Nephron progenitor cell (in vitro differentiated cells): ENCODE data around the gene RAD51B.

ENCODE experiments used
- DNase-seq: peaks from one replicate; pipeline ENCODE4 v3.0.0; 2021
- H3K27ac Mint-ChIP-seq: 2 replicates; pipeline ENCODE4 v1.8.0; 2021; ENCODE audit warnings: mild to moderate bottlenecking, moderate library complexity, mixed read lengths
- H3K27me3 Mint-ChIP-seq: 2 replicates; pipeline ENCODE4 v1.8.0; 2021; ENCODE audit warnings: mild to moderate bottlenecking, low read depth, mixed read lengths; ENCODE audit not compliant: poor library complexity
- H3K36me3 Mint-ChIP-seq: 2 replicates; pipeline ENCODE4 v1.8.0; 2021; ENCODE audit warnings: low read depth, mixed read lengths
- H3K4me1 Mint-ChIP-seq: 2 replicates; pipeline ENCODE4 v1.8.0; 2021; ENCODE audit warnings: mixed read lengths
- H3K4me3 Mint-ChIP-seq: 2 replicates; pipeline ENCODE4 v1.8.0; 2021; ENCODE audit warnings: mild to moderate bottlenecking, moderate library complexity, mixed read lengths
- H3K9me3 Mint-ChIP-seq: 2 replicates; pipeline ENCODE4 v1.8.0; 2021; ENCODE audit warnings: mild to moderate bottlenecking, moderate library complexity, mixed read lengths
- TF ChIP-seq, protein P1 (sequence below): fragments of 200-600 bp; sonication (generic); IDR thresholded peaks from 2 replicates; pipeline ENCODE4 v1.5.0; 2021; ENCODE audit warnings: antibody characterized with exemption

RAD51B gene

GRCh38 chr14:67940486-67941455, 121.2 kb downstream of the RAD51B start:
- TF ChIP-seq, protein P1, sequence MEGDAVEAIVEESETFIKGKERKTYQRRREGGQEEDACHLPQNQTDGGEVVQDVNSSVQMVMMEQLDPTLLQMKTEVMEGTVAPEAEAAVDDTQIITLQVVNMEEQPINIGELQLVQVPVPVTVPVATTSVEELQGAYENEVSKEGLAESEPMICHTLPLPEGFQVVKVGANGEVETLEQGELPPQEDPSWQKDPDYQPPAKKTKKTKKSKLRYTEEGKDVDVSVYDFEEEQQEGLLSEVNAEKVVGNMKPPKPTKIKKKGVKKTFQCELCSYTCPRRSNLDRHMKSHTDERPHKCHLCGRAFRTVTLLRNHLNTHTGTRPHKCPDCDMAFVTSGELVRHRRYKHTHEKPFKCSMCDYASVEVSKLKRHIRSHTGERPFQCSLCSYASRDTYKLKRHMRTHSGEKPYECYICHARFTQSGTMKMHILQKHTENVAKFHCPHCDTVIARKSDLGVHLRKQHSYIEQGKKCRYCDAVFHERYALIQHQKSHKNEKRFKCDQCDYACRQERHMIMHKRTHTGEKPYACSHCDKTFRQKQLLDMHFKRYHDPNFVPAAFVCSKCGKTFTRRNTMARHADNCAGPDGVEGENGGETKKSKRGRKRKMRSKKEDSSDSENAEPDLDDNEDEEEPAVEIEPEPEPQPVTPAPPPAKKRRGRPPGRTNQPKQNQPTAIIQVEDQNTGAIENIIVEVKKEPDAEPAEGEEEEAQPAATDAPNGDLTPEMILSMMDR: no peak
- Mint-ChIP-seq H3K4me3 (peak overlapping the region; percentile 36), H3K36me3 (no peaks in the 10 kb centered on the region), H3K9me3 (no peaks in the 10 kb centered on the region), H3K27me3 (no peaks in the 10 kb centered on the region), H3K27ac (peak overlapping the region; percentile 99), H3K4me1 (peaks cover 66% of the 10 kb centered on the region)
- DNase-seq: no peak

DNA sequence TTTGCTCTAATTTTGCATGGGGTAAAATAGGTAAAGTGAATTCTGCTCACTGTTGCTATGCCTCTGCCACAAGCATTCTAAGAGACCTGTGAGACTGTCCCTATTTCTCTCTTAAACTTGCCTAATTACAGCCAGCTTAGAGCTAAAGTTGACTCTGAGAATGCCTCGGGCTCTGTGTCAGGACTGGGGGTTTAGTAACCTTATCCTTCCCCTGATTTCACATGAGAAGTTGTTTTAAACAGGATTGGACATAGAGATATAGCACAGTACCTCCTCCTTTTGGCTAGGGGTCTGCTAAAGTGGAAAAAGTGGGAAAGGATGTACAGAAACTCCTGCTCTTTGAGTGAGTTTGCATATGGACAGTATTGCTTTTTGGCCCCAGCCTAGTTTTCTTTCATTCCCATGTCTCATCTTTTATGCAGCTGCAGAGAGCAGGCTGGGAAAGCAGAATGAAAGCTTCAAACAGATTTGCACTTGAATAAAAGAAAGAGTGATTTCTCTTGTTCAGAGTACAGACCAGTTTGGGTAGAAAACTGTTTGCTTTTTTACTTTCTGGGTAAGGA, 122.0 kb downstream of the RAD51B start:
- peak overlapping the region; percentile 99 for H3K27ac Mint-ChIP-seq
- TF ChIP-seq, protein P1: no peak
- DNase-seq: no peak
- peaks cover 66% of the 10 kb centered on the region for H3K4me1 Mint-ChIP-seq
- H3K4me3 Mint-ChIP-seq: peak overlapping the region; percentile 36
- H3K9me3 Mint-ChIP-seq: no peaks in the 10 kb centered on the region
- H3K36me3 Mint-ChIP-seq: no peaks in the 10 kb centered on the region
- no peaks in the 10 kb centered on the region for H3K27me3 Mint-ChIP-seq

DNA sequence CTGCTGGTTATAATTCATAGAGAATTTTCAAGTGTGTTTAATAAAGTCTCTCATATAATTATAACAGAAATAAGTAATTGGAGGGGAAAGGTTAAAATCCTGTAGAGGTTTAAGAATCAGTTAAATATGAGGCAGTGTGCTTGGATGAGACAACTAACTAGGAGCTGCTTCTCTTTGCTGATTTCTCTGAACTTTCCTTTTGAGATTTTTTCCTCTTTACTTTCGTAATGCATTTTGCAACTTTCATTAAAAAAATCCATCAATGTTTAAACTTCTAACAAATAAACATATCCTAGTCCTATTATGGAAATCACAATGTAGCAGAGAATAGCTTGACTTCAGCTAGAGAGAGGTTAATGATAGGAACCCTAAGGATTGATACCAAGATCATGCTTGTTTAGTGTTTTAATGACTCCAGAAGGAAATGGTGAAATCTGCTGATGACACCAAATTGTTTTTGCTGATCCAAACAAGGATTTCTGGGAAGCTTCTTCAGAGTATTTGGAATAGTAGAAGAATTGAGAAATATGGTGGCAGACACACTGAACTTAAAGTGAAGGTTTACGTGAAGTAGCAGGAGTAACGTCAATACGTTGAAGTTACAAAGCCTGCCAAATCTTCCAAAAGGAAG, 122.6 kb downstream of the RAD51B start:
- peaks cover 66% of the 10 kb centered on the region for H3K4me1 Mint-ChIP-seq
- peak overlapping the region; percentile 99 for H3K27ac Mint-ChIP-seq
- TF ChIP-seq, protein P1: no peak
- no peaks in the 10 kb centered on the region for H3K27me3 Mint-ChIP-seq
- no peak overlapping the region for H3K4me3 Mint-ChIP-seq
- no peaks in the 10 kb centered on the region for H3K36me3 Mint-ChIP-seq
- peaks cover 3% of the 10 kb centered on the region for H3K9me3 Mint-ChIP-seq
- no peak for DNase-seq

DNA sequence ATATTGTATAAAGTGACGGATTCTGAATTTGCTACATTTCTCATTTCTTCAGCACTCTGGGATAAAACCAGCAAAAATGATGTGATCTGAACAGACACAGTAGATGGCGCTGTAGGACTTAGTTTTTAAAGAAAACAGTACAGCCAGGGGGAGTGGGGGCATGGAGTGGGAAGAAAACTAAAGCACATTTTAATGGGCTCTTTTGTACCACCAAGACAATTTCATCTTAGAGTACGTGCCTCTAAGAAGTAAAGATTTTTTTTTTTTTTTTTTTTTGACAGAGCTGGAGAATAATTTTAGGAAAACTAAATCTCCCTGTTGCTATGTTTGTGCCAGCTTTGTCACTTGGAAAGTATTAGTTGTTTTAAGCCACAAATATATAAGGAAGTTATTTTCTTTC, 124.4 kb downstream of the RAD51B start:
- Mint-ChIP-seq H3K9me3 (peaks cover 13% of the 10 kb centered on the region), H3K27me3 (no peaks in the 10 kb centered on the region), H3K4me1 (peaks cover 57% of the 10 kb centered on the region), H3K4me3 (no peak overlapping the region), H3K27ac (no peak overlapping the region), H3K36me3 (peaks cover 1% of the 10 kb centered on the region)
- DNase-seq: peak; percentile 73
- TF ChIP-seq, protein P1: peak; percentile 68

GRCh38 chr14:67944605-67945004, 125.0 kb downstream of the RAD51B start:
- no peak overlapping the region for H3K27ac Mint-ChIP-seq
- peaks cover 50% of the 10 kb centered on the region for H3K4me1 Mint-ChIP-seq
- no peaks in the 10 kb centered on the region for H3K27me3 Mint-ChIP-seq
- no peak for DNase-seq
- peaks cover 8% of the 10 kb centered on the region for H3K36me3 Mint-ChIP-seq
- TF ChIP-seq, protein P1: no peak
- H3K4me3 Mint-ChIP-seq: no peak overlapping the region
- H3K9me3 Mint-ChIP-seq: peaks cover 20% of the 10 kb centered on the region
